Limb (tissue), 2 donors: ENCODE measurements around the gene CISTR.
"Not testable (repeated sequence)": the region's sequence is repeated elsewhere in the genome, so short reads cannot be mapped to it uniquely, and the experiment has no call there.

ENCODE experiments used
- DNase-seq, 2 donors: peaks; one replicate each; pipeline ENCODE4 v3.0.0-alpha.2; 2016; ENCODE audit errors: extremely low spot score in 2 of 2

Gene CISTR

DNA sequence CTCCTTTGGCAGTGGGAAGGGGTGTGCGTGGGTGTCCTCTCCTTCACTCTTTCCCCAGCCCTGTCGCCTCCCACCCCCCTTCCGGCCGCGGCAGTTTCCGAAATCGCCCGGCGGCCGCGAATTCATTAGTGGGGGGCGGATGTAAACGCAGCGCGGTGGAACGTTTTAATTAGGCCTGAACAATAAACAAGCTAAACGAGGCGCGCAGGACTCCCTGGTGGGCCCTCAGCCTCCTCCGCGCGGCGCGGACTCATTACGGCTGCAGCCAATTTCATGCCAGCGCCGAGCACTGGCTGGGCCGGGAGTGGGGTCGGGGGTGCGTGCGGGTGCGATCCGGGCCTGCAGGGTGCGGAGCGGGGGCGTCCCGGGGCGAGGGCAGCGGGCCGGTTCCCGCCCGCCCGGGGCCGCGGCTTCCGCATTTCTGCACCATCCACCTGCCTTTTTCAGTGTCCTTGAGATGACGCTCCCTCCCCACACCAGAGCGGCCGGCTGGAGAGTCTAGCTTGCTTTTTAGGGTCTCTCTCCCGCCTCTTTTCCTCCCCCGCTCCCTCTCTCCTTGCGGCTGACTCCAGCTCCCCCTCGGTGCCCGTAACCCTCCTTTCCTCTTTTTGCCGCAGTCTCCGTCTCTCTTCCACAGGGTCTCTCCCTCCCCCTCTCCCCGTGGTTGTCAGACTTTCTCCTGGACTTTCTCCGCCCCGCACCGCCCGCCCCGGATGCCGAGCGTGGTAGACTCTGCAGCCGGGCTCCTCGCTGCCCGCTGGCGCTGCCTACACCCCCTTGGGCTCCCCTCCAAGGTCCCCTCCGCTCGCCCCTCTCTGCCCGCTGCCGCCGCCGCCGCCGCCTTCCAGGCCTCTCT is at the start of gene CISTR:
Gene CISTR (minus strand): TSS at position 644 of the 856 bp plus-strand sequence.
- DNase-seq: peak in 1 of 2 donors; percentile 76

DNA sequence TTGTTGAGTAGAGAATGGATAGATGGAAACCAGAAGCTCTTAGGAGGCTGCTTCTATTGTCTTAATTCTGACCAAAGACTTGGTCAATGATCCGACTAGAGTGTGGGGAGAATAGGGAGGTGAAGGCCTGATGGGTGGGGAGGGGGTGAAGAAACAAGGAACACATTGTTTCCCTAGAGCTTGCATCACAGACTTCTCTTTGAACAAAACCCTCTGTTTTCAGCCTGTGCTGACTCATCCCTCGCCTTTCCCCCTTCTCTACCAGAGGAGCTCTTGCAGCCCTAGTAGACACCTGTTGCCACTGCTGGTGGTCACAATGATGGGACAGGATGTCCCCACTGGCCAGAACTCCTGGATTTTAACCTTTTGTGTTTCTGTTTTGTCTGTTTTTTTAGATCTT is 46.8 kb upstream of the CISTR start:
- DNase-seq: no peak

DNA sequence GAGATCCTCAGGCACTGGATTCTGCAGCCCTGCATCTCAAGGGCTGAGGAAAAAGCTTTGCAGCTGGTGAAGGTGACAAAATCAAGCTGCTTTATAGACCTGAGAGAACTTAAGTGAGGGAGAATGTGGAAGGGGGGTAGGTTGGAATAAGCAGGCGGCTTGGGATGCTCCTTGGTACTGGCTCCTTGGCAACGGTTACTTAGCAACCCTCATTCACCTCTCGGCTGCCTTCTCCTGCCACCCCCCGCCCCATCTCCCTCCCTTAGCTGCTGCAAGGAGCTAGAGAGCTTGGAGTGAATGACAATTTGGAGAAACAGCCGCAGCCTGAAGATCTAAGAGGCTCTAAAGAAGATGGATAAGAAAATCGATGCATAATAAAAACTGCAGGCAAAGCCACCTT is 44.1 kb upstream of the CISTR start:
- DNase-seq: peak in 1 of 2 donors; percentile 68

DNA sequence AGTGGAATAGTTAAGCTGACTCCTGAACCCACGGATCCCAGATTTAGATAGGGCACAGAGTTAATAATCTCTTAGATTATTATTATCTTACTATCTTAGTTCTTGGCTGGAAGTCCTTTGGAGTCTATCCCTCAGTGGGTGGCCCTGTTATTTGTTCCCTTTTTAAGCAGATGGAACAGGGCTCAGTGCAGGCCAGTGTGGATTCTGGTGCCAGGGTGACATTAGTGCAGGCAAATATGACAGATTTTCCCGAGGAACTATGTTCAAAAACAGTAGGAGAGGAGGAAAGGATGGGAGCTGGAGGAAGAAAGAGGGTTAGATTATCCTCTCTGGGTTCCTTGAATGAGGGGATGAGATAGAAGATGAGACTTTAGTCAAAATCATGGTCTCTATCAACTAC is 41.4 kb upstream of the CISTR start:
- no peak for DNase-seq

DNA sequence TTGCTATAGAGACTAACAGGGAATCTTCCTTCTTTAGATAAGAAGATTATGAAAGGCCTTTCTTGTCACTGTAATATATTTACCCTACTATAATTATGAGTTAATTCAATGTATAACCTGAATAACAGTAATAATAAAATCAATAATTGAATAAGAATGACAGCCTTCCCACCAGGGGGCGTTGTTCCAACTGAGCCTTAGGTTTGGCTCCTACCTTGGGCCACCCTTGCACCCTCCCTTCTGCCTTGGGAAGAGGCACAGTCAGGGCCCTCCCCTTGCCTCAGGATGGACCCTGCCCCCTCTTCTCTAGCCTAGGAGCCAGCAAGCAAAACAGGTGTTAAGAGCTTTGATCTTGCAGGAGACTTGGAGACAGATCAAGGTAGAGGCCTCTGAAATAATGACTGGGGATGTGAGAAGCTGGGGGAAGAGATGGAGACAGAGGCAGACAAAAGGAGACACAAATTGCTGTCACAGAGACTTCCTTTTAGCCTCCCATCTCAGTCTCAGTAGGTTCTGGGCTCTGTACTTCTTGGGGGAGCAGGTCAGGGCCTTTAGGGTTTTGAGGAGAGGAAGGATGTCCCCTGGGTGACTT is 40.1 kb upstream of the CISTR start:
- DNase-seq: no peak

DNA sequence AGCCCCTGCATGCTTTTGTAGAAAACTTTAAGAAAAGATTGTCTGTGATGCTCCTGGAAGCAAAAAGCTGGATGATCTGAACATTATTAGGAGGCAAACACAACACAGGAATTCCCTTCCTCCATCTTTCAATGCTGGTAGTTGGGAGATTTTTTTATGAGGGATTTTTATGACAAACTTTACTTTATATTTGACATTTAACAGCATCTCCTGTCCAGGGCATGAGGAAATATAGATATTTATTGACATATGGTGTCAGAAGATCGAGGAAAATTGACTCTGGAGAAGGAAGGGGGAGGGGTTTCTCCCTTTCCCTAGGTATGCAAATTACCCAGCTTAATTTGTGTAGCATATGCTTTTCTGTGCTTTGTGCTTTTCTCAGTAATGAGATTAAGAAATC is 37.8 kb upstream of the CISTR start:
- no peak for DNase-seq

DNA sequence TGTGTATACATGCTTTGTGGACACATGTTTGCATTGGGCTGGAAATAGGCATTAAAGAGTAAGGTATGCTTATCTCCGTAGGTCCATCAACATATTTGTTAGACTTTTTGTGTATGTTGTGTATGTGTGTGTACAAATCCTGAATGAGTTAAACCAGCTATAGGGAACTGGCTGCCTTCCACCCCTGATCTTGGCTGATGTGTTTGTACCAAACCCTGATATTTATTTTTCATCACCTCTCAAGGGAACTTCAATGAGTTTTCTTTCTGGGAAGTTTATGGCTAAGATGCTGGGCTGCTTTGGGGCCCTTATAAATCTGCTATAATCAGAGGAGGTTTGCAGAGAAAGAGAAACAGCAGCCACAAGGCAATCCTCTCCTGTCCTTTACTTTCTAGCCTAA is 37.1 kb upstream of the CISTR start:
- DNase-seq: no peak

DNA sequence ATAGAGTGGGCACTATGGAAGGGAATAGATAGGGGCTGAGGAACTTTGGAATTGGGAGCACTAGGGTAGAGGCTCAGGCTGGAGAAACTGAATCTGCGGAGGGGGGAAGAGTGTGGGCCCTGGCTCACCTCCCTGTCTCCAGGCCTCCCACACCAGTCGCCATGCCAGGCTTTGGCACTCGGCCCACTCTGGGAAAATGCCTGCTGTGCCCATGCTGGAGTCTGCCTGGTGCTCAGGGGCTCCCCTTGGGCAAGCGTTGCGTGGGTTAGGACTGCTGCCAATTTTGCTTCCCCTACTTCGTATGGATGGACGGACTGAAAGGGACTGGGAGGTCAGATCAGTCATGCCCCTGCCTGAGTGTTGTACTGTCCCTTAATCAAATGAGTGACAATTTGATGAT is 34.6 kb upstream of the CISTR start:
- DNase-seq: peak in 1 of 2 donors; percentile 37

DNA sequence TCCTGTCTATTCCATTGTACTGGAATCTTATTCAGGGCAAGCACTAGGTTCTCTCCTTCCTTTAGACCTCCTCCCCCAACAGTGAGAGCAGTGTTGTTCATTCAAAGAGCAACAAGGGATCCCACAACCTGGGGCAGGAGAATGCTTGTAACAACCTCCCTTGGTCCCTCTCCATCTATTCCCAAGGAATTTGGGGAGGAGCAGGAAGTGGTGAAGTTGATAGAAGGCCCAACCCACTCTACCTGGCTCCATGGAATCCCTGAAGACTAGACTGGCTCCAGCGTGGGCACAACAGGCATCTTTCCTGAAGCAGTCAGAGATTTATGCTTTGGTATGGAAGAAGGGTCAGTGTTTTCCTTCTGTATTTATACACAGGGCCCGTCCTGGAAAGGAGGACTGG is 33.4 kb upstream of the CISTR start:
- DNase-seq: no peak

DNA sequence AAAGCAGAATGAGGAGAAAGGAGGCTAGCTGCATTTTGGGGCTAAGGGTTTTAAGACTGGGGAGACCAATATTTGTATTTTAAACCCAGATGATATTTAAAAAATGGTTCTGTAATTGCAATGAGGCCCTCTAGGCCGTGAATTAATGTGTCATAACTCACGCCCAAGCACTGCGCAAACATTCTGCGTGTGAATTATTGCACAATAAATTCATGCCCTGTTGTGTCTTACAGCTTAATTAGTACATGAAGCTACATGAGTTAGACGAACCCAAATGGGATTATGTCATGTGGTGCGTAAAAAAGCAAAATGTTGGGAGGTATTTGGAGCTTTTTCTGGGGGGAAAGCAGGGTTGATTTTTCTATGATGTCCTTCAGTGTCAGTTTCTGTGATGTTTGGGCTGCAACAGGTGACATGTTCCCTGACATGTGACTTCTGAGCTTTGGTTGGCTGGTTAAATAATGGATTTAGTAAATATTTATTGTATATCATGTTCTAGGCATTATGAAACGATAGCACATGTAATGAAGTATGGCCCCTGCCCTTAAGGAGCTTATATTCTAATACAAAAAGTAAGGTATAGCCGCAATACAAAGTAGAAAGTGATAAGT is 30.4 kb upstream of the CISTR start:
- no peak for DNase-seq

DNA sequence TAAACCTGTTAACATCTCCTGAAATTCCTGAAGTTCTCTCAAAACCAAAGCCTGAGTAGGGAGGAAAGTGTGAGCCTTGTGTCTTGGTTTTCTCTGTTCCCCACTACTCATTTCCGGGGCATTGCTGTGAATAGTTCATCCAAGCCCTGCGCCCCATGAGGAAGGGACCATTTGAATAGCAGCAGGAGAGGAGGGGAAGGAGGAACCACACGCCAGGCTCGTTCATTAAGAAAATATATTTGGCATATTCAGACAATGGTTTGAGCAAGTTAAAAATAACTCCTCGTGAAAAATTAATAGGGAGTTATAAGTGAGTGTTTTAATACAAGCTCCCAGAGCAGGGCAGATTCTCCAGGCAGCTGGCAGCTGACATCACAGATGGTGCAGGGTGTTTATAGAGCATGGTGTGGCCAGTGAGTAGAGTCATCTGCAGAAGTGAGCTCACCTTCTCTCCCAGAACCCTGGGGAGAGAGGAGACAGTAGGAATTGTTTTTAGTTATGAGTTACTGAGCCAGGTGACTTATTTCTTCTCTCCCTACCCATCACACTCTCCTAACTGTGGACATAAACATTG is 29.5 kb upstream of the CISTR start:
- no peak for DNase-seq

DNA sequence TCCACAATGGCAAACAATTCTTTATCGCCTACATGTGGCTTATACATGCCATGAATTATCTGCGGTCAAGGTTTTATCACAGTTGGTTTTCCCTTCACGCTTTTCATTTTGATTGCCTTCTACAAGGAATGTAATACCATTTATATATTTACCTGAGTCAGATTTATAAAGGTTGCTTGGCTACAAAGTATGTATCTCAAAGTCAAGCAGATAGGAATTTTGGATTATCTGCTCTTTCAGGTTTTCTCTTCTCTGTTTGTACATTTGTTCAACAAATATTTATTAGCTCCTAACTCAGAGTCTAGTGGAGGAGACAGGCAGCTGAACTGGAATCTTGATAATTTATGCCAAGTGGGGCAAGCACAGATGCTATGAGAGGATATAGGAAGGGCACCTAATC is 28.5 kb upstream of the CISTR start:
- no peak for DNase-seq

DNA sequence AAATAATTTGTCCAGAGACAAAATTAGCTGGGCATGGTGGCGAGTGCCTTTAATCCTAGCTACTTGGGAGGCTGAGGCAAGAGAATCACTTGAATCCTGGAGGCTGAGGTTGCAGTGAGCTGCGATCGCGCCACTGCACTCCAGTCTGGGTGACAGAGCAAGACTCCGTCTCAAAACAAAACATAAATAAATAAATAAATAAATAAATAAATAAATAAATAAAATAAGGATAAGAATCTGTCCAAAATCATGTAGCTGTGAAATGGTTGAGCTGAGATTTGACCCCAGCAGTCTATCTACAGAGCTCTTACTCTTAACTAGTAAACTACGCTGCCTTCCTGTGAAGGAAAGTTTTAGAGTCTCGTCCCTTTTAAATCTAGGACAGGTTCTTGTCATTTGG is 27.9 kb upstream of the CISTR start:
- DNase-seq: not testable (repeated sequence)

DNA sequence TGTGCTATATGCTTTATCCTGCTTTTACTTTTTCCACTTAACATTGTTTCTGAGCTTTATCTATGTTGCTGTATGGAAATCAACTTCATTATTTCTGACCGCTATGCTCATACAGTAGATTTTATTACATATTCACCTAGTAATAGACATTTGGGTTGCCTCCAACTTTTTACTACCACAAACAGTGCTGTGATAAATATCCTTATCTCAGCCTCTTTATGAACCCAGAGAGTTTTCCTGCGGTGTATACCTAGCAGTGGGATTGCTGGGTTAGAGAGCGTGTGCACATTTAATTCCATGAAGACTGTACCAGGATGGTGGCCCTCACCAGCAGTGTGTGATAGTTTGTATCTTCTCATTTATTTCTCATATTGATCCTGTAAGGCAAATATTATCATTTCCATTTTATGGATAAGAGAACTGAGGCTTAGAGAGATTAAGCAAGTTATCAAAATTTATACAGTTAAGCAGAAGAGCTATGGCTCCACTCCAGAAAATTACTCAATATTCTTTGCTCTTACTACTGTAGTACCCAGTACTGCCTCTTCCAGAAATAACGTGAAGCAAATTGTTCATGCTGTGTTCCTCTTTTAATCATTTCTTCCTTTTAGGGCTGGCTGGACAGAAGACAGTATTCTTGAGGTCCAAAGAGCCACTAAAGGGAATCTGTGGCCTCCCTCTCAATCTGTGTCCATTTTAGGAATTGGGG is 26.3 kb upstream of the CISTR start:
- no peak for DNase-seq

DNA sequence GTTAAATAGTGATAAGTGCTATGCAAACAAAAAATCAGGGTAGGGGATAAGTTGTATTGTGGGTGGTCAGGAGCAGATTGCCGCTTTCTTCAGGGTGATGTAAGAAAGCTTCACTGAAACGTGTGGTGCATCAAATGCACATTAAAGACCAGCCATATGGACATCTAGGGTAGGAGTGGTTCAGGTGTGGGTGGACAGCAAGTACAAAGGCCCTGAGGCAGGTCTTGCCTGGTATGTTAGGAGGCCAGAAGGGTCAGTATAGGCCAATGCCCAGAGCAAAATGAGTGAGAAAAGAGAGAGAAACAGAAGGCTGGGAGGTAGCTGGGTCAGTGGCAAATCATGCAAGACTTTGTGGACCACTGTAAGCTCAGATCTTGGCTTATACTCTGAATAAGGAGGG is 25.6 kb upstream of the CISTR start:
- no peak for DNase-seq

DNA sequence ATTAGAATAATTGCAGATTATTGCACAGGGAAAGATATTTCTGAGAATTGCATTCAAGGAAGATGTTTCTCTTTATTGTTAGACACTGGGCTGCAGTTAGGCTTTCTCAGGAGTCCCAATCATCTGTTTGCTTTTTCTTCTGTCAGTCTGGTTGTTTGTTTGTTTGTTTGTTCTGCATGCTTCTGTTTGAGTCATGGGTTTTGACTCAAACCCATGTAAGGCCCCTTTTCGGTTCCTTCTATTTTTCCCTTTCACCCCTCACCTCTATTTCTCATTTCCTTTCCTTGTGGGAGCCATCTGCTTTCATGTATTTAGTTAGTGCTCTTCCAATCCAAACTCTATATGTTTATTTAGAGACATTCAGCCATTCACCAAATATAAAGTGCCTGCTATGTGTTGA is 25.1 kb upstream of the CISTR start:
- DNase-seq: no peak

DNA sequence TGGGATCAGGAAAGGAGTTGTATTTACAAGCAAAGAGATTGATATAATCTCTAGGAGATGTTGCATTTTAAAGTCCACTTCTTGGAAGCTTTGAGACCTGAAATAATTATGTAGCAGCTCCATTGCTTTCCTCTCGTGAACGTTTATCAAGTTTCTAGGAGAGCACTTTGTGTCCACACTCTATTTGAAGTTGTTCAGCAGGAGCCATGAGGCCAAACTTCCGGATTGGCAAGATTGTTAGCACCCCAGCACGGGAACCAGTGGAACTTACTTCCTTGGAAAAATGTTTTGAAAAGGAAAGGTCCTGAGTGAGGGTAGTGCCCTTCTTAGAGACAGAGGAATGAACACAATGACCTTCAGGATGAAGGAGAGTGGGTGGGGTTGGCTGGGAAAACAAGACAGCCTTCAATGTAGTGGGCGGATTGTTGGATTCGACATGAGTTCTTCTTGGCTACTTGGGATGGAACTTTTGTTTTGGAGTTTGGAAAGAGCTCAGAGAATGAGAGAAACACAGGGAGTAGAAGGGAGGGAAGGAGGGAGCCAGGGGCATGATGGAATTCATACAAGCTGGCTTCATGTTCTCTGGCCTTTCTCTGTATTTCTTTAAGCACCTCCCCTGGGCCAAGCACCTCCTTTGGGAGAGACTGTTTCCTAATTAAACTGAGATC is 23.8 kb upstream of the CISTR start:
- DNase-seq: no peak

DNA sequence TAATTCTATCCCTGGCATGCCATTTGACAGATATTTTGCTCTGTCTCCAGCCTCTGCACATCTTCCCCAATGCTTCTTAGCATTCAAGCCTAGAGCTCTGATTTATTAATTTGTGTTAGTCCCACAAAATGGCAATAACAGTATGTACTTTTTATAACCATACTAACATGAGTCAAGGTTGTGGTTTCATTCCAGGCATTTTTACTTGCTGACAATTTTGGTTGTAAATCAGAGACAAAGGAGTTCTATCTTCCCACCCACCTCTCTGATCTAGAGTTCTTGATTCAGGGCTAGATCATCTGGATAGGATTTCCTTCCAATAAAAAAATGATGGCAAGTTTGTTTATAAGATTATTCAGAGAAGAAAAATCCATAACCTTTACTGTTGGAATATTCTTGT is 18.5 kb upstream of the CISTR start:
- no peak for DNase-seq

DNA sequence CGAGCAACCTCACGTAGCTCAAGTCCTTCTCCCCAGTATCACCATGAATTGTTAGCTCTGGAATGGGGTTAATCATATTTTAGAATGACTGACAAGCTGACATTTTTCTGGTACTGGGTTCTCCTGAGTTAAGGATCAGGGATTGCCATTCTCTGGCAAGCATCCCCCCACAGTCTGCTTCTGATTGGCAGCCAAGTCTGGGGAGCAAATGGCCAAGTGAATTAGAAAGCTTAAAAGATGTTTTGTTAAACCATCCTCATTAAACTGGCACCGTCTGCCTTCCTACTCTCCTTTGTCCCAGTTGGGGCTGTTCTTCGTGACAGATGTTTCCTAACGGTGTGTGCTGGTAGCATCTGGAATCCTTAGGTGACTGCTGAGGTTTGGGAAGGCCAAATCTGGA is 17.2 kb upstream of the CISTR start:
- DNase-seq: no peak

DNA sequence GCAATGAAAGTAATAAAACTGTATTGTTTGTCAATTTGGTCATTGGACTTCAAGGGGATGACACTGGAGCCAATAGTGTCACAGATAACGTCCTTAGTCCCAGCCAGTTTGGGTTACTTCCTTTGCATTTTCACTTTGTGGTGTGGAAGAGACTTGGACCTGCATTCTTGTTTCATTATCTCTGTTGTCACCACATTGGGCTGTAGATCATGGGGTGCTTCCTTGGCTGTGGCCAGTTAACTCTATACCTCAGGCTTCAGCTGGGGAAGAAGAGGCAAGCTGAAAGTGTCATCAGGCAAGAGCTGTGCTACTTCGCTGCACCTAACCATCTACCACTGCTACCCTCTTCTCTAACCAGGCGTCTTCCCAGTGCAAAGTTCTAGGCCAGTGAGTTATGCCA is 15.1 kb upstream of the CISTR start:
- DNase-seq: no peak

DNA sequence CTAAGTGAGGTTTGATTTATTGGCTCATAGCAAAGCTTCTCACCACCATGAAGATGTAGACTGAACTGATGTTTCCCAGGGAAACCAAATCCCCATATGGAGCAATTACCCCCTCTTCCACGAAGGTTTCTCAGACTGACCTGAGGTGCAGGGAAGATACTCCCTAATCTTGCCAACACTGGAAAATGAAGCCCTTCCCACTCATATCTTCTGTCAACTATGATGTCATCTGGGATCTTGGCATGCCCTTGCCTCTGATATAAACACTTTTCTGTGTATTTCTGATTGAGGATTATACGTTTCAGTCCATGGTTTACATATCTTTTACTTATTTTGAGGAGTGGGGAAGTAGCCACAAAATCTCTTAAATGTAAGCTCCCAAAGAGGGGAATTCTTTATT is 14.1 kb upstream of the CISTR start:
- no peak for DNase-seq
